ENCODE data around the gene MREG.
"Not testable (repeated sequence)": the region's sequence is repeated elsewhere in the genome, so short reads cannot be mapped to it uniquely, and the experiment has no call there.

- not testable (repeated sequence) for TF ChIP-seq CHD2 (IDR thresholded peaks at IDR 0.05; ENCODE audit: low read length, partially characterized antibody); RAD21 (conservative IDR thresholded peaks at IDR 0.05 in 1 of 2, IDR thresholded peaks at IDR 0.05 in 1 of 2); CTCF (IDR thresholded peaks at IDR 0.05); MYC (IDR thresholded peaks at IDR 0.05; ENCODE audit: borderline replicate concordance, low read length); JUN (IDR thresholded peaks at IDR 0.05); EP300 (IDR thresholded peaks at IDR 0.05); POLR2AphosphoS2 (conservative IDR thresholded peaks at IDR 0.05; ENCODE audit: low read length); MAZ (IDR thresholded peaks at IDR 0.05; ENCODE audit: borderline replicate concordance, low read depth, low read length); MAFK (IDR thresholded peaks at IDR 0.05; ENCODE audit: partially characterized antibody); ESRRA (IDR thresholded peaks at IDR 0.05; ENCODE audit: borderline replicate concordance, low read length); HMGXB4 (CRISPR knock-in tag; IDR thresholded peaks at IDR 0.05; ENCODE audit: borderline replicate concordance); RCOR1 (IDR thresholded peaks at IDR 0.05; ENCODE audit: low read depth, low read length)
Measured at GRCh38 chr2:215988556-215989207, 24.7 kb downstream of the MREG start.

All from A549 (cell line).